HG02623 (cell line): Measurements from ENCODE around the gene PACSIN2.

Source experiments
- ATAC-seq: cut with Tn5 transposase; IDR thresholded peaks from one replicate; pipeline ENCODE4 v1.9.1; 2021; ENCODE audit warnings: moderate library complexity; ENCODE audit not compliant: unreplicated experiment

The PACSIN2 gene

DNA sequence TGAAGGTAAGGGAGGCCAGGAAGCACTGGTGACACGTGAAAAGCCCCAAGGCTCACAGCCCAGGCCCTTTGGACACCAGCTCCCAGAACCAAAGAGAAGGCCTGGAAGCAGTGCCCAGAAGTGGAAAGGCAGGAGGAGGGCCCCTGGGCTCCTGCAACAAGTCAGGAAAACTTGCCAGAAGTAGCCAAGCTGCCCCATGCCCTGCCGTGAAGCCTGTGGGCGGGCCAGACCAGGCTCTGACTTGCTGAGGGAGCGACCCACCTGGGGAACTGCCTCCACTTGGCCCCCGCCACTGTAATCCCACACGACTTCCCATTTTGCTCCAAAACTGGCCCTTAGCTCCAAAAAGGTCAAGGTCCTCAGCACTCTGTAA is 106.6 kb downstream of the PACSIN2 start:
- no peak for ATAC-seq

DNA sequence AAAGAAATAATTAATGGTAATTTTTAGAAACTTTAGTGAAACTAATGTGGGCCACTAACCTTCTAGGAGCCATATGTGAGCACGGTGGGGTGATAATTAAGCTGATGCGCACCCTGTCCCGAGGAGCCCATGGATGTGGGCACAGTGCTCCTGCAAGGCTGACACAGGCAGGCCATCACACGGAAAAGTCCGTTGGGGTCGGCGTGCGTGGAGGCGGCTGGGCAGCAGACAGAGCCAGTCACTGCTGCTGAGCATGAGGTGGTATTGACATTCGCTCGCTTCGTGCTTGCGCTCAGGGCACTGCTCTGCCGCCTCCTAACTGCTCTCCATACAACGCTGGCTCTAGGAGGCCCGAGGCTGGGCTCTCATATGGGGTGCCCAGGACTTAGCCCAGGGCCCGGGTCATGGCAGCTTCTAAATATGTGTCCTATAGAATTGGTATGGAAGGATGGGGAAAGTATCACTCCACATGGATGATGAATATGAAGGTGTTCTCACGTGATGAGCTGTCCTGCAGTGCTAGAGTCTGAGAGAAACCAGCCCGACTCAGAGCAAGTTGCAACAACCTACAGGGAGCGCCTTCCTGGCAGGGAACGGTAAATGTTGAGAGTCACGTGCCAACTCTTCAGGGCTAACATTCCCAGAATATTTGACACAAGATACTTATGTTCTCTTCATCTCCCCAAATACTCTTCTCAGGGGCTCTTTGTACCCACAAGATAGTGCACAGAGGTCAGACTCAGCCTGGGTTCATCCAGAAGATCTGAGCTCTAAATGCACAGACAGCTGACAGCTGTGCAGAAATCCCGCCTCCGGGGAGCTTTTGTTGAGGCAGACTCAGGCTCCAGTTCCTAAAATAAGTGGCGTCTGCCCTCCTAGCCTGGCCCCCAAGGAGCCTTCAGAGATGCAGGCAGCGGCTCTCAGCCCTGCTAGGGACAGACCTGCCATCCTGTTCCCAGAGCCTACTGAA is 107.3 kb downstream of the PACSIN2 start:
- ATAC-seq: no peak

DNA sequence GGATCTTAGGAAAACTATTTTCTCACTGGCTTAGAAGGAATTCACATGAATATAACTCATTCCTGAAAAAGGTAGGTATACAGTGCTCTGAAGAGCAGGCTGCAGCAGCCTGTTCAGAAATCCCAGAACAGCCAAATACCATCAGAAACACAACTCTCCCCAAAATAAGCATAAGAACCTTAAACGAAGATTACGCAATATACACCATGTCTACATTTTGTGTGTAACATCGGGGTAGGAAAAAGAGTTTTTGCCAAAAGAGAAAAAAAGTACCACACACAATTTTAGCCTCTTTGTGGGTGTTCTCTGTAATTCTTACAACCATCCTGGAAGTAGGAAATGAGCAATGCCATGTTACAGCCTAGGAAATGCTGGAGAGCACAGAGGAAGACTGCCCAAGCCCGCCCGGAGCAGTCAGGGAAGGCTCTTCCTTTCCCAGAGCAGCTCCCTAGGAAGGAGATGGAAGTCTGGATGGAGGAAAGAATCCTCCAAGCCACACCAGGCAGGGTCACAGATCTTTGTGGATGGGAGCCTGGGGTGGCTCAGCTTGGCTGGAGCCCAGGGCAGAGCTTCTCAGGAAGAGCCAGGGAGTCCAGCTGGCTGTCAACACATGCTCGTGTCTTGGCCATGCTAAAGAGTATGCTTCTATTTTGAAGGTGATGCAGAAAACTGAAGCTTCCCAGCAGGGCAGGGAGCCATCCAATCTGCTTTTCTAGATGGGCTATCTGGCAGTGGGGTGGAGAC is 108.2 kb downstream of the PACSIN2 start:
- ATAC-seq: no peak

DNA sequence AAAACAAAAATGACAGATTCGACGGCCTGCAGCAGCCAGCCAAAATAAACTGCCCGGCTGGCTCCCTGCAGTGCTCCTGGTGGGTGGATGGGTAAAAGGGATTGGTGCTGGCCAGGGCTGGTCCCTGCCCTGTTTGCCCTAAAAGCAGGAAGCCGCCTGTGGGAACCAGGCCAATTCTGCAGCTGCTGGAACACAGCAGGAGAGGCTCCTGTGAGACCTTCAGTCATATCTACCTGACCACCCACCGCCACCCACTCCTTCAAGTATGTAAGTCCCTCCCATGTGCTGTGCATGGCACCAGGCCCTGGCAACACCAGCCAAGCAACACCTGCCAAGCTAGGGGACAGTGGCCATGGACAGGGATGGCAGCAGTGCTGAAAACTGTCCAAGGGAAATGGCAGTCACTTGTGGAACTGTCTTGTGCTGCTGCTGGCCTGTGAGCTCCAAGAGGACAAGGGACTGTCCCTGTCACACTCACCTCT is 109.2 kb downstream of the PACSIN2 start:
- ATAC-seq: no peak

DNA sequence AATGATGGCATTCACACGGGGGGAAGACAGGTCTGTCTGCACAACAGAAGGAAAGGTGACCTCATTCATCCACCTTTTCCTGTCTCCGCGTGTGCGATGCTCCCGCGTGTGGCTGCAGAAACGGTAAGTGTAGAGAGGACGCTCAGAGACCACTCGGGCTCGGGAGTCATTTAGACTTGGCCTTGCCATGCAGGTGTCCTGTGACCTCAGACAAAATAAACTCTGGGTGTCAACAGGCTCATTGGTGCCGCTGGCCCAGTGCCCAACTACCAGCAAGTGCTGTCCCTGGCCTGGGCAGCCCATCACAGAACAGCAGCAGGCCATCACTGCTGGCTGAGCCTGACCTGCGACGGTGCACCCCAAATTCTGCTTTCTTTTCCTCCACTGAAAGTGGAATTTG is 109.7 kb downstream of the PACSIN2 start:
- no peak for ATAC-seq

DNA sequence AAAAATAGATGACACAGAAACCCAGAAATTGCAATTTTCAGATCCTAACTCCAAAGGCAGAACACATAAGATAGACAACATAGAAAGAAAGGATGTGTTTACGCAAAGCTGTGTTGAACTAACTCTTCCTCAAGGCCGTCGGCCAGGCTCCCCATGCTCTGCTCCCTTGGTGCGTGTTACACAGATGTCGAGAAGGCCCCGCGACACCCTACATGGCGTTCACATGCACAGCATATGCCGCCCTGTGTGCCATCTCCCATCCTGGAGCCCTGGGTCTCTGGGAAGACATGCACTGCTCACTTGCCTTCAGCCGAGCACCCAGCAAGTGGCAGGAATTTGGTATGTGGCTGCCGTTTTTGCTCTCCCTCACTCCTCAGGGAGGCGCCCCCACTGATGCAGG is 110.9 kb downstream of the PACSIN2 start:
- ATAC-seq: no peak

DNA sequence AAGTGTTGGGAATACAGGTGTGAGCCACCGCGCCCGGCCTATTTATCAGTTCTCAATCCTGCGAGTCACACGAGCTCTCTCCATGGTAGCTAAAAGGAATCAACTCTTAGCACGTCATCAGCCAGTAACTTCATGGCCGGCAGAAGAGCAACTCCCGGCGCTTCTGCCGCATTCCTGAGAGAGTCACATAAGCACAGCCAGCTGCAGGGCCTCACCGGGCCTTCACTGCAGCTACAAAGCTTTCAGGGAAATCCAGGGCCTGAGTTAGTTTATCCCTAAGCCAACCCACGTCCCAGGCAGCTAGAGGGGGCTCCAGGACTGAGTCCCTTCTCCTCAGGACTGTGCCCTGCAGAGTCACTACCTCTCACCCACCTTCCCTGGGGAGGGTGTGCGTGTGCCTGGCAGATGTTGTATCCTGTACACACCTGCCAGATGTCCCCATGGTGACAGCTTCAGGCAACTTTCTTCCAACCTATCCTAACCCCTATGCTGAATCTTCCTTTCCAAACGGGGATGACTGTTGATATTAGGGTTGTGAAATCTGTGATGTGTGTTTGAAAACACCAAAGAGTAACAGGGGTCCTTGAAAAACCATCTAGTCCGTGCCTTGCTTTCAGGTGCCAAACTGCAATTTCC is 112.0 kb downstream of the PACSIN2 start:
- ATAC-seq: no peak

DNA sequence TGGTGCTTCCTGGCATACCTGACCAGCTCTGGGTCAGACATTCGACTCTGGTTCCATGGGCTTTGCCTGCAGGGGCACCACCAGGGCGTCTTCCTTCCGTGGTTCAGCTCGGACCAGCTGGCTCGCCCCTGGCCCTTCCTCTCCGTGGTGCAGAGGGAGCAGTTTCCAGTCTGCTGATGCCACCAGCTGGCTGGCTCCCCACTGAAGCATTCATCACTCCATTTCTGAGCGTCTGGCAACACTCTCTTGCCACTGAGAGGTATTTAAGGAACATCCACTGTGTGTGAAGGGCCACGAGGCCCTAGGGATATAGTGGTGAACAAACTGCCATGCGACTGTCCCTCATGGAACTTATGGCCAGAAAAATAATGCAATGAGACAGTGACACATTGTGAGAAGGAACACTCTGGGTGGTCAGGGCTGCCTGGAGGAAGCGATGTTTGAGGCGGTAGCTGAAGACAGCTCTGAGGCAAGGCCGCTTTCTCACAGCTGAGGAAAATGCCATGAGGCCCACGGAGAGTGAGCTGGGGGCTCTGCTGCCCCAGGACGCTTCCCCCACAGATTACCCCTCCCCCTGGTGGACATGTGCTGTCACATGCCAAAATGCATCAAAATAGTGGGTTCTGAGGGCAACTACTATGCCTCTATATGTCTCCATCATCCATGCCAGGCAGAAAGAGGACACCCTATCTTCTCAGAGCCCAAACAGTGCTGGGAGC is 113.0 kb downstream of the PACSIN2 start:
- no peak for ATAC-seq

DNA sequence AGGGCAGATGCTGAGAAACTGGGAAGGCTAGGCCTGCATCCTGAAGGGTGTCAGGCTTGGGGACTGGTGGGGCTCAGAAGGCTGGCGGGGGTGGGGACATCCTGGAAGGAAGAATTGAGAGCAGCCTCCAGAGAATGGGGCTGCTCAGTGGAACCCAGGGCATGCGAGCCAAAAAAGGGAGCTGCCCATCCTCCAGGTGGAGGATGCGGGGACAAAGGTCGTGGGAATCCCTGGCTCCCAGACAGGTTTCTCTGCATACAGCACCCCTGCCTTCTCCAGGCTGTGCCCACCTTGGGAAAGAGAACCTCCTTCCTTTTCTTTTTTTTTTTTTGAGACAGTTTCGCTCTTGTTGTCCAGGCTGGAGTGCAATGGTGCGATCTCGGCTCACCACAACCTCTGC is 117.0 kb downstream of the PACSIN2 start:
- ATAC-seq: no peak

DNA sequence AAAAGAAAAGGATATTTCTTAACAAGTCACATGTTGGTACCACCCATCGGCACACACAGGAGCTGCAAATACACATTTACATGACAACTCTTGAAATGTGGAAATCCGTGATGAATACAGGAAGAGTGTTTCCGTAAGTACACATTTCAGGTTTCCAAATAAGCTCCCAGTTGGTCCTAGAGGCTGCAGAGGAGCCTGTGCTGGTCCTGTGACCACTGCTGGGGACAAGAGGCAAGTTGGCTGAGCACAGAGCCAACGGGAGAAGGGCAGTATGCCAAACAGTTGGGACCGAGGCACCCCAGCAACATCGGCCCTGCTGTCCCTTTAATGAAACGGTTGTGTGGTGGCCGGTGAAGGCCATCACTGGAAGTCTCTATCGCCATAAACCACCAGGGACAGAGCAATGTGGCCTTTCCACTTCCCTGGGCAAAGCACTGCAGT is 119.4 kb downstream of the PACSIN2 start:
- ATAC-seq: no peak

DNA sequence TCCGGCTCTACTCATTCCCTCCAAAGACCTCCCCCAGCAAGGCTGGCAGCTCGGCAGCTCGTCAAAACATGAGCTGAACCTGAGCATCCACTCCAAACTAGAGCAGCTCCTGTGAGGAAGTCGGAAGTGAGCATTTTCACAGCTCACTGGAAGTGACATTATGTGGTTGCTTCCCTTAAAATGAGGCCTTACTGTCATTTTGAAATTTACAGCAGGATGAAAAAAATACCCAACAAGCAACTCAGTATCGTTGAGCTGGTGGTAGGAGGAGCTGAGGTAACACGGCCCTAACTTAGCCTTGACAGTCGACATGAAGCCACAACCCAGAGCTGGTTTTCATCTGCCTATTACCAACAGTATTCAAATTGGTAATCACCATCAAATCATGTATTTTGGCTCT is 119.9 kb downstream of the PACSIN2 start:
- no peak for ATAC-seq

DNA sequence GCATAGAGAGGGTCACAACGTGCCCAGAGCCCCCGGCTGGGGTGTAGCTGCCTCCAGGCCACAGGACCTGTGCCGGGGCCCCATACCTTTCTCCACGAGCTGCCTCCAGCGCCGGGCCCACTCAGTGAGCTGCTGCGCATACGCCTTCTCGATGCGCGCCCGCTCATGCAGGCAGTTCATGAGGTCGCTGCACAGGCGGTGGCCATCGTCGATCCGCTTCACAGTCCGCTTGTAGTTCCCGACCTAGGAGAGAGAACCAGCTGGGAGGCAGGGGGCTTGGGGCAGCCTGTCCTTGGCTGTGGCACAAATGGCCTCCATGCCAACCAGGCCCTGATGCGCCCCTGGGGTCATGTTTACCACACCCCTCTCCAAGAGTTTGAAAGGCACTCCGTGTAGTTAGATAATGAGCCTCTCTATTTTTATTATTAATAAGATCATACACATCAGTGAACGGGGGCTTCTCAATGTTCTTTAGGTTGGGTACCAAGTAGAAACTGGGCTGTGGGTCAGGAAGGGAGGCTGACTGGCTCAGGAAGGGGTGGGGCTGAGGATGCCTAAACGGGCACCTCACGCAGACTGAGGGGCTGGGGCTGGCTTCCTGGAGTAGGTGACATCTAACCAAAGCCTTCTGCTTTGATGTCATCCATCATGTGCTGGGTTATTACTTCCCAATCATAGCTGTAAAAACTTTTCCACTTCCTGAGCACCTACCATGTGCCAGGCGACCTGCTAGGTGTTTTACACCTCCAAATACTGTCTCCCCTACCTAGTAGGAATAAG is 121.4 kb downstream of the PACSIN2 start:
- ATAC-seq: no peak

DNA sequence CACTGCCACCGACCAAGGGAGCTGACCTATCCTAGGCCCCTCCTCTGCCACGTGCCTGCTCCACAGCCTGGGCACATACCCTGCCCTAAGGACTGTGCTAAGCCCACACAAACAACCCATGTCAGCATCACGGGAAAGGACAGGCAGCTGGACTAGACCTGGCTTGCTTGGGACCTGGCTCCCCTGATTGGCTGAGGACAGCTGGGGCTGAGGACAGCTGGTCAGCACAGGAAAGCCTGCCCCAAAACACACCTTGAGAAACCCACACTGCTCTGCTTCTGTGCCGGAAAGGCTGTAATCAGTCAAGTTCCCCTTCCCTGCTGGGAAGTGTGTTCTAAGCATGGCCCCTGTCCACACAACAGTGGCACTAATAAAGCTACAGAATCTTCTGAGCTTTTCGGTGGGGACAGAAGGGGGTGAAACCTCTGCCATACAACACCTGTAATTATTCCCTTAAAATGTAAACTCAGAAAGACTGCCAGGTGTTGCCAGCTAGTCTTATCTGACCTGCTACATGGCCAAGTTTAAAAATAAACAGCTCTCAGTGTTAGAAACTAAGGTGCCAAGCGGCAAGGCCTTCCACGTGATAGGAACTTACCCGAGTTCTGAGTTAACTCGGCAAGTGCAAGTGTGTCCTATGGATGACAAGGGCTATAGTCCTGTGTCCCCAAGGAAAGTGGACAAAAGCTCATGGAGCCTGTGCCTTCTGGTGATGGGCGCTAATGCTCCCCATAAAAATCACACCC is 122.2 kb downstream of the PACSIN2 start:
- ATAC-seq: no peak

DNA sequence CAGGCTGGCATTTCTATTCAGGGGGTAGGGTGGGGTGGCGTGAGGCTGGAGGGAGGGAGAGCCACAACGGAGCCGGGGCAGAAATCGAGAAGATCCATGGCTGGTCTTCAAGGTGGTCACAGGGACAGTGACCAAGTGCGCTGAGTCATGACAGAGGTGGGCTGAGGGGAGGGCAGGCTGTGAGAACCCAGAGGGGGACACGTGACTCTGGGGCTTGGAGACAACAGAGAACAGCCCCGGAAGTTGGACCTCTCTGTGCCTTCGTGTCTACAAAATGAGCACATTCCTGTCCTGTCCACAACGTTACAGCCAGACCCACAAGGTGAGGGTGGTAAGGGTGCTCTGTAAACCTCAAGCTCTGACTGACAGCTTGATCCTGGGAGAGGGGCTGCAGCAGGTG is 122.8 kb downstream of the PACSIN2 start:
- ATAC-seq: no peak

DNA sequence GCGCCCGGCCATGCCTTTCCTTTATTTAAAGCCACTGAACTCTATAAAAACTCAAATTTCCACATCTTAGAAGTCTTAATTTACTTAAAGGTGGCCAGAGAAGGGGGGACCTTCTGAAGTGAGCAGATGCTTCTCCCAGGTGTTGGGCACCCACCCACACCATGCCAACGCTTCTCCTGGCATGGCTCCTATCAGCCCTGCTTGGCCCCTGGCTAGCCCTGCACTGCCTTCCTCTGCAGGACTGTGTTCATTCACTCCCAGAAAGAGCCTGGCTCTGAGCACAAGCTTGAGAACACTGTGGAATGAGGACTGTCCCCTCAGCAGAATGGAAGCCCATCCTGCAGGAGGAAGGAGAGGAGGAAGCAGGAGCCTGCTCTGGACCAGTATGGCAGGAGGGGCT is 123.3 kb downstream of the PACSIN2 start:
- no peak for ATAC-seq

DNA sequence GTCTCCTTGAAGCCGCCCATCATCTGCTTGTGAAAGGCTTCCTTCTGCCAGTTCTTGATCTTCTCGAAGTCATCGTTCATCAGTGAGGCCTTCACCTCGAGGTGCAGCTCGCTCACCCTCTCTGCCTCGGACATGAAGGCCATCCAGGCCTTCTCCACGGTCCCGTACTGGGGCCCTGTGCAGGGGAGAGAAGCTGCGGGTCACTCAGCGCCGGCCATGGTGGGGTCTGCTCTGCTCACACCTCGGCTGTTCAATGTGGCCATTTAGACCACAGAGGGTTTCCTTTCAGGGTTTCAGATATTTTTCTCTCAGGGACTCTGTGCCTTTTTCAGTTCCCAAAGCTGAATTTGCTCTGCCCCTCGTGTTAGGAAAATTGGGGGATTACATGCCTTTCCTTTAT is 123.9 kb downstream of the PACSIN2 start:
- ATAC-seq: no peak

DNA sequence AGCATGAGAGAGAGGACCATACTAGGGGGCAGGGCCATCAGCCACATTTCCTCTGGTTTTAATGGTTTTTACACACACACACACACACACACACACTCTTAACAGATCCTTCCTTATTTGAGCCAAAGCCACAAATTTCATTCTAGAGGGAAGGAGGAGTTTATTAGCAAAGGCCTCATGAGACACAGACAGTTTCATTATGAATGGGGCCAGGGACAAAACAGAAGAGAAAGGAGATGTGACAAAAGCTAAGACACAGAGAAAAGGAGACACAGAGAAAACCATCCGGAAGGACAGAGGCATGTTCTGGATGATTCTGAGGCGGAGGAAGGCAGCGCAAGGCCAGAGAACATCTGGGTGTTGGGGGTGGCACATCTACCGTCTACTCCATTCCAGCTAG is 125.6 kb downstream of the PACSIN2 start:
- ATAC-seq: no peak

DNA sequence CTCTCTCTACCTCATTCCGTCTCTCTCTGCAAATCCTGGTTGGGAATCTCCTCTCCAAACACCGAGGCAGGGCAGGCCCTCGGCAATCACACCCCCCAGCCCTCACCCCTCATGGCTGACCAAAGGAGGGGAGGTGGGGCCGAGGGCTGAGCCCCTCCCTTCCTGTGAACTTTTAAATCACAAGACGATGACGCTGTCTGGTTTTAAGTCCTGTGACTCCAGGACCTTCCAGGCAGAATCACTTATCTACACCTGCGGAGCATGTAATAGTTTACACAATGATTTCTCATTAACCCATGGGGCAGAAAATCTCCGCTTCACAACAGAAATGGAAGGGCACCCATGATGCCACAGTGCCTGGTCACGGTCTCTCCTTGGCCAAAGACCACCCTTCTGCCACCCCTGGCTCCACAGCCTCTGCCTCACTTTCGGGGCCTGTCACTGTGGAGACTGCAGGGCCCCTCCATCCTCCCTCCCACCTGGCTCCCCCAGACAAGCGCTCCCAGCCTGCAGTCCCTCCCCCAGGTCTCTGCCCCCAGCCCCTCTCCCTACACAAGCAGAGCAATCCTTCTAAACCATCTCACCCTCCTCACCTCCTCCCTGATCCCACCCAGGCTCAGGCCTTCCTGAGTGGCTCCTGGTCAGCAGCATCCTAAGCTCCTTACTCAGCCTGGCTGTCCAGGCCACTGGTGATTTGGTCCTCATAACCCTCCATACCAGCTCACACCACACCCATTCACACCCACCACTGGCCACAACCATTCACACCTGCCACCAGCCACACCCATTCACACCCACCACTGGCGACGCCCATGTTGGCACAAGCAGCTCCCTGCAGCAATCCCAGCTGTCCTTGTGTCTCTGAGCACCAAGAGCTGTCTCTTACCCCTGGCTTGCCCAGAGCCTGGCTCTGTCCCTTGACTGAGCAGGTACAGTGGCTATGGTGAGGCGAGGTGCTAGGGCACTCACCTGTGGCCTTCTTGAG is 127.1 kb downstream of the PACSIN2 start:
- ATAC-seq: no peak
